GM19043 (cell line): ENCODE data around the gene ME3.

Experiments used
- ATAC-seq: cut with Tn5 transposase; IDR thresholded peaks from one replicate; pipeline ENCODE4 v1.9.1; 2021; ENCODE audit warnings: low read depth; ENCODE audit not compliant: unreplicated experiment

ME3 gene

DNA sequence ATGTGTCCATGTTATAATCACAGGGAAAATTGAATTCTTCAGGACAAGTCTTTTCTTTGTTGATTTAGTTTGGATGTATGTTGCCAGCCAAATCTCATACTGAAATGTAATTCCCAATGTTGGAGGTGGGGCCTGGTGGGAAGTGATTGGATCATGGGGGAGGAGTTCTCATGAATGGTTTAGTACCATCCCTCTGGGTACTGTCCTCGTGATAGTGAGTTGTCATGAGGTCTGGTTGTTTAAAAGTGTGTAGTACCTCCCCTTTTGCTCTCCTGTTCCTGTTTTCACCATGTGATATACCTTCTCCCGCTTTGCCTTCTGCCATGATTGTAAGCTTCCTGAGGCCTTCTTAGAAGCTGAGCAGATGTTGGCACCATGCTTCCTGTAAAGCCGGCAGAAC, 197.4 kb downstream of the ME3 start:
- ATAC-seq: no peak

DNA sequence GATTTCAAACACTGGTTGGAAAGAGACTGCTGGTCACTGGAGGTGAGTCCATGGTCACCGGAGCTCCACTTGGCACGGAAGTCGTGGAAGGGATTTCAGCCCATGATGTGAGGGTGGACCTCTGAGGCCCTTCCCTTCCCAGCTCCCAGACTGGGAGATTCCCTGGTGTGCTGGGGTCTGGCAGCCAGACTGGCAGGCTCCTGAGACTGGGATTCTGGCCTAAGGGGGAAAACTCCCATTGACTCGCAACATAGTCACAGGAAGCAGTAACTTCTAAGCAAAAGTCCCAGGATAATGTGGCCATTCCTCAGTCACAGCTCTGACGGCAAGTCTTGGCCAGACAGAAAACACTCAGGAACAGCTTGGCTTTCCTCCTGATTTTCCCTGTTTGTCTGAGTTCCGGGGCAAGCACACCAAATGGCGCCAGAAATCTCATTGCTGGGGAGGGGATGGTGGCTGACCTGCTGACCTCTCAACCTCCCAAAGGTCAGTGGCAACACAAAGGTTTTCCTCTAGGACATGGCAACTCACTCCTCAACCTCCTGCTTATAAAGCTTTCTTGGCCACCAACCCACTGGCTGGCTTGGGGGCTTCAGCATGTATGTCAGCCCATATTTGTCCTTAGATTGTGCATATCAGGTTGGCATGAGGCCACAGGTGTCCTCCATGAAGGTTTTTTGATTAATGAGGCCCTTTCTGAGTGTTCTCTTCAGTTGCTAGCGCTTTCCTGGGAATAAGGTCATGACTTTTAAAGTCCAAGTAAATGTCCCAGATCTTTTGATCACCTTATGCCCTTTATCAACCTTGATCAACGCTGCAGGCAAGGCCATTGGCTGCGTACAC, 198.2 kb downstream of the ME3 start:
- no peak for ATAC-seq

DNA sequence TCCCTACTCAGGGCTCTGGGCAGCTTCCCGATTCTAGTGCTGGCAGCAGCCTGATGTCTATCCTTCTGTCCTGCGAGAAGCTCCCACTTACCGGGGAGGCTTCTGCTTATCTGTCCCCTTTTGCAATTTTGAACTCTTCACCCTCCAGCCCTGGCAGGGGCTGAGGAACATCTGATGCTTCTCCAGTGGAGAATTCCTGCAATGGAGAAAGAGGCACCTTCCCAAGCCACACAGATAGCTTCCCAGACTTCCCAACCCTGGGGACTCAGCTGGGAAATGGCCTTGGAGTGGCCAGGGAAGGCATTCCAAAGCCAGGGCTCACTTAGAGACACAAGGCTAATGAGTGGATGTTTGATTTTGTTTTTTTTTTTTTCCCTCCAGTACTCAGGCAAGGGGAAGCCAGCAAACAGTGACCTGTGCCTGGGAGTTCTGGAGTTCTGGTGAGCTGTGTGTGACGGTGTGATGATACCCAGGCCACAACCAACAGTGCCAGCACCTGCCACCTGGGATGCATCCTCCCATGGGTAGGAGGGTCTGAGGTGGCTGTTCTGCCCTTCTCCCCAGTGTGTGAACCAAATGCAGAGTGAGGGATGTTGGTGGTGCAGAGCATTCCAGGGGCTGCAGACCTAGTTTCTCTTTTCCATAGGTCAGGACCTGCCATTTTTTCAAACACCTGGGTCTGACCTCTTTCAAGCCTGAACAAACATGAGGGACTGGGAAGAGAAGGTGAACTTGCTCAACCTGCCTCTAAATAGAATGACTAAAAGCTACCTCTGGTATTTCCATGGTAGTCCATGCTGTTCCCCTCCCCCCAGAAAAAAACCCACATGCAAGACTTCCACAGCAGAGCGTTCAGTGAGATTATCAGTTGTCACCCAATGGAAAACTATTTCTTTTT, 202.7 kb downstream of the ME3 start:
- no peak for ATAC-seq

DNA sequence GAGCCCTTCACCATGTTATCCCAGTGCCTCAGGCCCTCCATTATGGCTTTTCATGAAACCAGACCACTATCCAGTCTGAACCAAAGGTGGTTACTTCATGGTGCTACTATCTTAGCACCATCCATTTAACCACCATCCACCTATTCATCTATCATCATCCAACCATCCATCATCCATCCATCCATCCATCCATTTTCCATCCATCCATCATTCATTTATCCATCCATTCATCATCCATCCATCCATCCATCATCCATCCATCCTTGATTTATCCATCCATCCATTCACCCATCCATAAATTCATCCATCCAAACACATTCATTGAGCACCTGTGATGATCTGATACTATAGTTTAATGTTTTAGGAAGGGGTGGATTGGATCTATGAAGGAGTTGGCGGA, 204.2 kb downstream of the ME3 start:
- no peak for ATAC-seq

DNA sequence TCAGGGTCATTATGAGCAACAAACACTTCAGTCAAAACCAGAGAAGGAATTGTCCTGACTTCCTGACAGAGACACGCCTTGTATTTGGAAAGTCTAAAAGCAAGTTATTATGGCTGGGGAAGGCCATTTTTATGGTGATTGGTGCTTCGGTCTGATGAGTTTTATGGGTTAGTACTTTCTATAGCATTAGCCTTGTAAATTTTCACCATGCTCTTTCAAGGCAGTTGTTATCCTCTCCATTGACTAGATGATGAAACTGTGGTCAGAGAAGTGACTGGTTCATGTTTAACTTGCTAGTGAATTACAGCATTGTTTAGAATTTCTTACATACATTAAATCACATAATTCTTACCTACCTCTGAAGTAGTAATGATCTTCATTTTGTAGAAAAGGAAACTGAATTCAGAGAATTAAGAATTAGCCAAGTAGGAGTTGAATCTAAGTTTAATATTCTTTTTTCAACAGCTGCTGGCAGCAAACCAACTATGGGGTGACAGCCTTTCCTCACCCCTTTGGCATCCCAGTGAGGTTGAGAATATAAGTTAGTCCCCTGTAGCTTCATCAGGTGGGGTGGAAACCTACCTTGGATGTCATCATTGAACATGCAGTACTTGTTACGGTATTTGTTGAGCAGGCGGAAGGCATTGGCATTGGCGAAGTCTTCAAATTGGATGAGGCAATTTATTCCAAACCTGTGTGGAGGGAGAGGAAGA, 207.8 kb downstream of the ME3 start:
- ATAC-seq: no peak

DNA sequence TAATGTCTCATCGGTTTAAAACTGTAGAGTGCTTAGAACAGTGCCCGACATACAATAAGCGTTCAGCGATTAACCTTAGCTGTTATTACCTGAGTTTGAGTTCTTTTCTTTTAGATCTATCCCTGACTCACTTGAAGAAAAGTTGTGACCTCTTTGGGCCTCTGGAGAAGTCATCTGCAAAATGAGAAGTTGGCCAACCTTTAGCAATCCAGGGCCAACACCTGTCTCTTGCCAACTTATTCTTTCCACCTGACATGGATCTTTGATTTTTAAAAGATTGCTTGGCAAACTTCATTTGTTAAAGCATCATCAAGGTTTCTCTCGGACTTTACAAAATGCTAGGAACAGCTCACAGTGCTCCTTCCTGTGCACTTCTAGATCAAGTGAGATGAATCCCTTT, 208.5 kb downstream of the ME3 start:
- ATAC-seq: no peak

DNA sequence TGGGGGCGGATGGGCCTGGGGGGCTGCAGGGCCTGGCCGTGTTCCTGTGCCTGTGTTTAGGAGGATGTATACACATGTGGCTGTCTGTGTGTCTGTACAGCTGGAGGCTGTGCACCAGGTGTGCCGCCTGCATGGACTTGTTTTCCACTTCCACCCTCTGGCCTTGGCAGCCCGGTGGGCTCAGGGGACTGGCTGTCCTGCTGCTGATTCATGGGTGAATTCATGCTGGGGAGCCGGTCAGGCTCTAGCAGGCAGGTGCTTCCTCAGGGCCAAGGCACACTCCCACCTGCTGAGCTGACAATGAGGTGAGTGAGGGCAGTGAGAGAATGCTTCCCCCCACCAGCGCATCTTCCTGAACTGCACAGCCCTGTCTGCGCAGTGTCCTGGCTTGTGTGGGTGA, 209.3 kb downstream of the ME3 start:
- no peak for ATAC-seq

DNA sequence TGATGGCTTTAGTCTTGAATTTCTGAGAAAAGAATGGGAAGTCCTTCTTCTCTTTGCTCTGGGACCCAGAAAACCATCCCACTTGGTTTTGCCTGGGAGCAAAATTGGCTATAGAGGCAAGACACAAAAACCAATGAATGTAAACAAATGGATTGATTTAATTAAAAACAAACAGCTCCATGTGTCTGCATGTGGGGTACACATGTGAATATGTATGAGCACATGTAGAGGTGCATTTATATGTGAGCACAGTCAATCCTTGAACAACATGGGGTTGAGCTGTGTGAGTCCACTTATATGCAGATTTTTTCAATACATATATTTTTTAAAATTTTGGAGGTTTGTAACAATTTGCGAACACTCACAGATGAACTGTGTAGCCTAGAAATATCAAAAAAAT, 210.5 kb downstream of the ME3 start:
- no peak for ATAC-seq

DNA sequence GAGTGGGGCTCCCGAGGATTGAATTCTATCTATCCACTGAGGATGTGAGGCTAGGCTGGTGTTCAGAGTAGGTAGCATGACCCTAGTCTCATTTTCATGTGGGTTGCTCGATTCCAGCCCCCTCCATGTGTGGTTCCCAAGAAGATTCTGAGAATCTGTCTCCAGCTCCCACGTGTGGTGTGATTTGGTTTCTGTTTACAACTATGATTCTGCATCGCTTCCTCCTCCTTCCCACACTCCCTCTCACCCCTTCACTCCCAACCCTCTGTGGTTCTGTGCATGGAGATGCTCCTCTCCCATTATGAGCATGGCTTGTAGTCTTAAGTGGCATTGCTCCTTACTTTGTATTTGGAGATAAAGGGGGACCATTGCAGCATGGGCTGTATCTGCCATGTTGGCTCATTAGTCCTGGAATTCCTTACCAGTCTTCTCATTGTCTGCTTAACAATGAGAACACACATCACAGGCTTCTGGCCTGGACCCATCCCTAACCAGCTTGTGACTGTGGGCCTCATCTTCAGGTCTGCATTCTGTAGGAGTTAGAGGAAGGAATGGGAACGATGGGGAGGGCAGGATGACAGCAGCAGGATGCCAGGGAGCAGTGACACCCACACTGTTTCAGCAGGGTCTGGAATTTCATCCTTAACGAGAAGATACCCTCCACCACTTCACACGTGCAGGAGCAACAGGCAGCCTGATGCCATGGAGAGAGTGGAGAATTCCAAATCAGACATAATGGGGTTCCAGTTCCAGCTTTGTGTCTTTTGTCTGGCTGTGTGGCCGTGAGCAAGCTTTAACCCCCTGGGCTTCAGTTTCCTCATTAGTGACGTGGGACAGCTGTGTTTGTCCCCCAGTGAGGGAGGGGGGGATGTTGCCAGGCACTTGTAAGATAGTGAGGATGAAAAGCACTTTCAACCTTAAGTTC, 211.7 kb downstream of the ME3 start:
- ATAC-seq: no peak

DNA sequence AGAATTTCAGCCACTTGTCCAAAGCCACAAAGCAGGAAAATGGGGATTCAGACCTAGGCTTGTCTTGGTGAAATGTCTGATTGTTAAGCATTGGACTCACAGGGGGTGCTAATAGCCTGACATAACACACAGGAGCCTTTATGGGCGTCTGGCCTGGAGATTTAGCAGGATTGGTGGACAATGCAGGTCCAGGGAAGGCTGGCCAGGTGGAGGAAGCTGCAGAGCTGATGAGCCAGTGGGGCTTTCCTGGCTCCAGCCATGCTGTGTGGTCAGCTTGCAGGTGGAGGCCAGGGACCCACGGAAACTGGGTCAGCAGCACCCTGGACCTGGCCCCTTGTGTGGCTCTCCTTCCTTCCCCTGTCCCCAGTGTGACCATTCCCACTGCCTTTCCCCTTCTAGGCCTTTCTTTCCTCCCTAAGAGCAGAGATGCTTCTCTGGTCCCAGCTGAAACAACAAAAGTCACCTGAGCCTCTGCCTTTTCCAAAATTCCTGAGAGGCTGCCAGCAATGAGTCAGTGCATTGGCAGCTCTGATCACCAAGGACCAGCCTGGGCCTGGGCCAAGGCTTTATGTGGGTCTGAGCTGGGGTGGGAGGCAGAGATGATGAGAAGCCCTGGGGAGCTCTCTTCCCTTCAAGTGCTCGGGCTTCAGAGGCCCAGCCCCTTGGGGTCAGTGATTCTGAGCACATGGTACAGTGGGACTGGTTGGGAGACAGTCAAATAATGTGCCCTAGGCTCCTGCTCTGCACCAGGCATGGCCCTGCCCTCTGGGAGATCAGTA, 212.5 kb downstream of the ME3 start:
- no peak for ATAC-seq

DNA sequence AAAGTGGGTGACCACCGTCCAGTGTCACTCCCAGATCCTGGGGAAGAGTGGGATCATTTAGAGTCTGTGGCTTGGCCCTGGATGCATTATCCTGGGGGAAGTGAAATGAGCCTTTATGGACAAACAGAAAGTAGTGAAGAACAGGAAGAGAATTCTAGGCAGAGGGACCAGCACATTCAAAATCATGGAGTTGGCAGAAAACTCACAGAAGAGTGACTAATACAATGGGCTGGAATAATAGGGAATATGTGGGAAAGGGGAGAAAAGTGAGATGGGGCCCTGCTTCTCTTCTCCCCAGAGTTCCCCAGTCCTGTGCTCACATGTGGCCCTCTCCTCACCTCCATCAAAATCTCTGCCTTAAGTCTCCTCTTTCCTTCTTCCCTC, 213.4 kb downstream of the ME3 start:
- no peak for ATAC-seq

DNA sequence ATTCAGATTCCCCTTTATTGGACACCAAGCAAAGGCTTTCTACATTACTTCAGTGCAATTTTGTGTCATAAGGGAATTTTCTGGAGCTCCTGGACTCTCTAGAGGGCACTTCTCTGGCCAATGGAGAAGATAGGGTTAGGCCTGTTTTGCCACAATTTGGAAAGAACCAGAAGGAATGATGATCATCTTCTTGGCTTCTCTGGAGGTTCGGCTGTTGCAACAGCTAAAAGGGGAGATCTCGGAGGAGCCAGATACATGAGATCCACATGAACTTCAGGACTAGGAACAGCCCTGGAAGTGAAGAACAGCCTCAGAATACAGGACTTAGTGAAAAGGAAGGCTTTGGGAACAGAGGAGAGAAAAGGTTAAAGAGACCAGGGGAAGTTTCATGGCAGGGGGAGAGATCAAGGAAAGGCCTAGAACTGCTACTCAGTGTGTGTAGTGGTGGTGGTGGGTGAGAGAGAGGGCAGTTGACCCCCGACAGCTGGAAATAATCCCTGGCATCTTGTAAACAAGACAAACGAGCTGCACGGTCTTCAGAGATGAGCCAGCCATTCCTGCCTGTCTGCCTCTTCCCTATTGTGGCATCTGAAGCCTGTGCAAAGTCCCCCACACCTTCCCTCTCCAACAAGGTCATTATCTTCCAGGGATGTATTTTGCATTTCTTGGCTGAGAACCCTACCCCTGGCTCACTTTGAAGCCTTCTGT, 214.0 kb downstream of the ME3 start:
- no peak for ATAC-seq

DNA sequence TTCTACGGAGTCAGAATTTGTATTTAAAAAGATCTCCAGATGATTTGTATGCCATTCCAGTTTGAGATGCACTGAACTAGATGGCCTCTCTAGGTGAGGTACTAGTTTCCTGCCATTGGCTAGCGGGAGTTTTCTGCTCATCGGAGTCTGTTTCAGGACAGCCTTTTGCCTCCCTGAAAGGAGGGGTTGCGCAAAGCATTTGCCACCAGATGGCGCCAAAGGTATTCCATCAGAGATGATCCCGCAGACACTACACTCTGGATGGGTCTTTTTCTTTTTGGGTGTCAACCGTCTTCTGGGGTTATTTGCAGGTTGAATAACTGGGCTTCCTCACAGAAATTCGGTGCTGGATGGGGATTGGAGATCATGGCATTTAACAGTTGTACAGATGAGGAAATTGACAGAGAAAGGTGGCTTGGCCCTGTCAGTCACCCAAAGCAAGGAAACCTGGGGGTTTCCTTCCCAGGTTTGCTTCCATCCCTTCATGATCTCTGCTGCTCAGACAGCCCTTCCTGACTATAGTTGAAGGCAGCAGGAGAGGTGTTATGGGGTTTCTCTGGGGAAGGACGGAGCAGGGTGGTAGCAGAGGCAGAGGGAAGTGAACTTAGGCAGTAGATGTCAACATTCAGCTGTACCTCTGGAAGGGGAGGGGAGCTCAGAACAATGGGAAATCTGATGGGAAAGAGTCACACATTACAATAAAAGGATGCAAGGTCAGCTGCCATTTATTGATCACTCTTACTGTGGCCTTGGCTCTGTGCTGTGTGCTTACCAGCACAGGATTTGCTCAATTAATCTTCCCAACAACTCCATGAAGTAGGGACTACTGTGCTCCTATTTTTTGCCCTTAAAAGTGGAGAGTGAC, 216.1 kb downstream of the ME3 start:
- ATAC-seq: peak; percentile 83

DNA sequence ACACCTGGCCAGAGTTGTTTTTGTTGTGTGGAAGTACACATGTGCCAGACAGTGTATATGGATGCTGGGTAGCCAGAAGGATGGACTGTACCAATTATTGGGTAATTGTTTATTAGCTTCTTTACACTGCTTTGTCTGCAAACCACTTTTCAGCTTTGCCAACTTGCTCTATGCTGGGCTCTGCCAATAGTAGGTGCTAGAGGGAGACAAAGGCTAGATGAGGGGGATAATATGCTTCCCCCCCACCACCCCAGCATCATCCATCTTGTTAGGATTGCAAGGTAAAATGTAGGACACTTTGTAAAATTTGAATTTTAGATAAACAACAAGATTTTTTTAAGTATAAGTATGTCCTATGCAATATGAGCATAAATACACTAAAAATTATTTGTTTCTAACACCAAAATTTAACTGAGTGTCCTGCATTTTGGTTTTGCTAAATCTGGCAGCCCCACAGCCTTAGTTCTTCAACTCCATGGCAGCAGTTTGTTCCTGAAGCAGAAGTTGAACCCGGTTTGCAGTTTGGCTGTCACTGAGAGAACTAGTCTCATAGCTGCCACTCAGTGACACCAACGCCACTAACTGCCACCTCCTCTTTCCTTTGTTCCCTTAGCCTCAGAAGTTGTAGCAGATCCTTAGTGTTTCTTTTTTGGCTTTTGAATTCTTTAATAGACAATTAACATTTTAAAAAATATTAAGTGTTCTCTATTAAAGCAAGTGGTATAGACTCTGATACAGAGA, 219.0 kb downstream of the ME3 start:
- no peak for ATAC-seq

DNA sequence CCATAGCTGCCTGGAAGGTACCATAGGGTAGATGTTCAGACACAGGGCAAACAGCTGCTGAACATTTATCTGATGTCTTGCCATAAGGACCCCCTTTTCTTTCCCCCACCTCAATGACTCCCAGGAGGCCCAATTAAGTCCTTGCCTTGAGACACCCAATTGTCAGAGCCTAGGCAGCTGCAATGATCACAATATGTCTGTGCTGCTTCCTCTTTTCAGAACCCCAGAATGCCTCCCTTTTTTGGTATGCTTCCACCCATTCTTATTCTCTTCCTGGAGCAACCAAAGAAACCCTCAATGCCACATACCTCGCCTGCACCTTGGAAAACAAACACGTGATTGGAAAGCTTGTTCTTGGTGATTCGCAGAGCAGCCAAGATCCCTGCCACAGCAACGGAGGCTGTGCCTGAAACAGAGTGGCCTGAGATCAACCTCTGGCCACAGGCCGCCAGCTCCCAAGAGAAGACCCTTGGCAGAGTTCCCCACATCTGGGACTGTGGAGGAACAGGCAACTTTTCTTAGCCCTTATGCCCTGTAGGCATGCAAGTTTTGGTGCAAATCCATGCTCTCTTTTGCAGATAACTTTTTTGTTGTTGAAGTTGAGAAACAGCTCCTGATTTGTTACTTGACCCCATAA, 222.3 kb downstream of the ME3 start:
- ATAC-seq: no peak

DNA sequence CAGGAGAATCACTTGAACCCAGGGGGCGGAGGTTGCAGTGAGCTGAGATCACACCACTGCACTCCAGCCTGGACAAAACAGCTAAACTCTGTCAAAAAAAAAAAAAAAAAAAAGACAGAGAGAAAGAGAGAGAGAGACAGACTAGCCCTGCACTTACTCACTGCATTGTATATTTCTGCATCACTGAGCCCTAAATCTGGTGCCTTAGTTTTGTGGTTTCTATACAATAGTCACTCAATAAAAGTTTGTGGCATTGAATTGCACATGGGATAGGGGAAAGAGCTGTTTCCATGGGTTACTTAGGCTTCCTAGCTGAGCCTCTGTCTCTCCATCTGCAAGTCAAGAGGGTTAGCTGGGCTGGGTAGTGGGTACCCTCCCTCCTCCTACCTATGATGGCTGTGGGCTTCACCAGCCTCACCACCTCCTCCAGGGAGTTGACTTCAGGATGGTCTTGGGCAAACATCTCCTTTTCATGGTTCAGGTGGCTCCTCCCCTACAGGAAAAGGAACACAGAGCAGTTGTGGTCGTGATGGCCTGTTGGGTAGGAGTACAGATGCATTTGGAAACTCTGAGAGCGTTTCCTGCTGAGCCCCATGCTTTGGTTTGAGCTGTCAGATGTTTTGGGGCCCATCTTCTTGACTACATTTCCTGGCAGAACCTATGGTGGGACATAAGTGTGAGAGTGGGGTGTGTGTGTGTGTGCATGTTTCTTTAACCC, 224.5 kb downstream of the ME3 start:
- no peak for ATAC-seq
